Measurements from ENCODE around the gene RNLS. TPM values are rescaled to one million over a fixed set of nuclear protein-coding genes. Genes with fewer than 3 reads are reported as not detected.

Gene RNLS
- total and polyA plus RNA-seq, 2 donors from 2014 or later = 19.5 to 21.1 TPM

GRCh38 chr10:88437411-88437810 is 145.7 kb downstream of the RNLS start:
- H3K27ac ChIP-seq (ENCODE audit: low read depth in 2 of 2, low read length in 2 of 2) = no peak overlapping the region
- H3K9me3 ChIP-seq (ENCODE audit: control insufficient read depth in 2 of 3, insufficient read depth in 1 of 3, low read length in 3 of 3) = no peaks in the 10 kb centered on the region
- H3K4me1 ChIP-seq (ENCODE audit: control insufficient read depth in 2 of 3, insufficient read depth in 2 of 3, low read depth in 1 of 3, low read length in 3 of 3) = no peaks in the 10 kb centered on the region
- no peak overlapping the region for H3K9ac ChIP-seq (ENCODE audit: low read length in 3 of 3)
- no peak overlapping the region for H3K4me3 ChIP-seq (ENCODE audit: low read length in 3 of 3)
- intact Hi-C loops (cut with DNase I) = no loop called here
- TF ChIP-seq CTCF (IDR thresholded peaks at IDR 0.05; ENCODE audit: borderline replicate concordance, extremely low read depth, insufficient read depth) = no peak
- no peaks in the 10 kb centered on the region for H3K36me3 ChIP-seq (ENCODE audit: control insufficient read depth in 2 of 3, insufficient read depth in 3 of 3, low read length in 3 of 3)
- DNase-seq (no peak), FAIRE-seq (no peak)
- H3K27me3 ChIP-seq (ENCODE audit: control insufficient read depth, insufficient read depth, low read length) = no peaks in the 10 kb centered on the region

GRCh38 chr10:88433565-88434186 is 149.4 kb downstream of the RNLS start:
- Histone ChIP-seq H3K9me3 (ENCODE audit: control insufficient read depth in 2 of 3, insufficient read depth in 1 of 3, low read length in 3 of 3) (no peaks in the 10 kb centered on the region), H3K4me3 (ENCODE audit: low read length in 3 of 3) (no peak overlapping the region), H3K27me3 (ENCODE audit: control insufficient read depth, insufficient read depth, low read length) (no peaks in the 10 kb centered on the region), H3K36me3 (ENCODE audit: control insufficient read depth in 2 of 3, insufficient read depth in 3 of 3, low read length in 3 of 3) (no peaks in the 10 kb centered on the region), H3K9ac (ENCODE audit: low read length in 3 of 3) (no peak overlapping the region), H3K4me1 (ENCODE audit: control insufficient read depth in 2 of 3, insufficient read depth in 2 of 3, low read depth in 1 of 3, low read length in 3 of 3) (no peaks in the 10 kb centered on the region), H3K27ac (ENCODE audit: low read depth in 2 of 2, low read length in 2 of 2) (no peak overlapping the region)
- DNase-seq (no peak), FAIRE-seq (no peak)
- intact Hi-C loops (cut with DNase I) = no loop called here
- TF ChIP-seq CTCF (IDR thresholded peaks at IDR 0.05; ENCODE audit: borderline replicate concordance, extremely low read depth, insufficient read depth) = no peak

- H3K36me3 ChIP-seq (ENCODE audit: control insufficient read depth in 2 of 3, insufficient read depth in 3 of 3, low read length in 3 of 3) = no peaks in the 10 kb centered on the region
- DNase-seq (no peak), FAIRE-seq (no peak)
- no peak overlapping the region for H3K9ac ChIP-seq (ENCODE audit: low read length in 3 of 3)
- H3K27ac ChIP-seq (ENCODE audit: low read depth in 2 of 2, low read length in 2 of 2) = no peak overlapping the region
- no peak for TF ChIP-seq CTCF (IDR thresholded peaks at IDR 0.05; ENCODE audit: borderline replicate concordance, extremely low read depth, insufficient read depth)
- no peaks in the 10 kb centered on the region for H3K4me1 ChIP-seq (ENCODE audit: control insufficient read depth in 2 of 3, insufficient read depth in 2 of 3, low read depth in 1 of 3, low read length in 3 of 3)
- no peaks in the 10 kb centered on the region for H3K9me3 ChIP-seq (ENCODE audit: control insufficient read depth in 2 of 3, insufficient read depth in 1 of 3, low read length in 3 of 3)
- no peaks in the 10 kb centered on the region for H3K27me3 ChIP-seq (ENCODE audit: control insufficient read depth, insufficient read depth, low read length)
- no peak overlapping the region for H3K4me3 ChIP-seq (ENCODE audit: low read length in 3 of 3)
- intact Hi-C loops (cut with DNase I) = no loop called here
Observed at GRCh38 chr10:88431103-88431502, 152.0 kb downstream of the RNLS start.

- H3K9me3 ChIP-seq (ENCODE audit: control insufficient read depth in 2 of 3, insufficient read depth in 1 of 3, low read length in 3 of 3) = no peaks in the 10 kb centered on the region
- intact Hi-C loops (cut with DNase I) = no loop called here
- FAIRE-seq (no peak), DNase-seq (no peak)
- no peaks in the 10 kb centered on the region for H3K27me3 ChIP-seq (ENCODE audit: control insufficient read depth, insufficient read depth, low read length)
- H3K36me3 ChIP-seq (ENCODE audit: control insufficient read depth in 2 of 3, insufficient read depth in 3 of 3, low read length in 3 of 3) = no peaks in the 10 kb centered on the region
- no peak overlapping the region for H3K9ac ChIP-seq (ENCODE audit: low read length in 3 of 3)
- no peak overlapping the region for H3K4me3 ChIP-seq (ENCODE audit: low read length in 3 of 3)
- TF ChIP-seq CTCF (IDR thresholded peaks at IDR 0.05; ENCODE audit: borderline replicate concordance, extremely low read depth, insufficient read depth) = no peak
- H3K27ac ChIP-seq (ENCODE audit: low read depth in 2 of 2, low read length in 2 of 2) = no peak overlapping the region
- H3K4me1 ChIP-seq (ENCODE audit: control insufficient read depth in 2 of 3, insufficient read depth in 2 of 3, low read depth in 1 of 3, low read length in 3 of 3) = no peaks in the 10 kb centered on the region
Observed at GRCh38 chr10:88428976-88429375, 154.1 kb downstream of the RNLS start.
